Measurements from ENCODE around the gene ADNP2.

Gene ADNP2

GRCh38 chr18:80168982-80169381, 59.9 kb downstream of the ADNP2 start:
- Histone ChIP-seq H3K36me3 (ENCODE audit: insufficient read depth, low read length) (no peaks in the 10 kb centered on the region), H4K20me1 (ENCODE audit: insufficient read depth, low read length) (no peaks in the 10 kb centered on the region), H3F3A (ENCODE audit: insufficient read depth, low read length) (no peaks in the 10 kb centered on the region), H2AFZ (ENCODE audit: low read length) (no peak overlapping the region), H3K79me2 (ENCODE audit: insufficient read depth, low read length) (no peaks in the 10 kb centered on the region), H3K27me3 (ENCODE audit: insufficient read depth, low read length) (no peaks in the 10 kb centered on the region; the same call in 1 of the 2 replicates), H3K27ac (ENCODE audit: low read depth, low read length, poor library complexity, severe bottlenecking) (no peak overlapping the region), H3K4me3 (ENCODE audit: low read depth, low read length, poor library complexity, severe bottlenecking) (no peak overlapping the region), H3K4me2 (ENCODE audit: low read length) (no peak overlapping the region), H3K9me3 (ENCODE audit: low read length) (no peaks in the 10 kb centered on the region), H3K9ac (ENCODE audit: low read length) (no peak overlapping the region), H3K4me1 (ENCODE audit: insufficient read depth, low read length, severe bottlenecking) (no peaks in the 10 kb centered on the region), H3K9me2 (ENCODE audit: low read depth, low read length) (no peaks in the 10 kb centered on the region)
- no peak for TF ChIP-seq CTCF (IDR thresholded peaks at IDR 0.05; ENCODE audit: low read length)
- no peak for TF ChIP-seq EZH2 (IDR thresholded peaks at IDR 0.05; ENCODE audit: borderline replicate concordance, low read length)

DNA sequence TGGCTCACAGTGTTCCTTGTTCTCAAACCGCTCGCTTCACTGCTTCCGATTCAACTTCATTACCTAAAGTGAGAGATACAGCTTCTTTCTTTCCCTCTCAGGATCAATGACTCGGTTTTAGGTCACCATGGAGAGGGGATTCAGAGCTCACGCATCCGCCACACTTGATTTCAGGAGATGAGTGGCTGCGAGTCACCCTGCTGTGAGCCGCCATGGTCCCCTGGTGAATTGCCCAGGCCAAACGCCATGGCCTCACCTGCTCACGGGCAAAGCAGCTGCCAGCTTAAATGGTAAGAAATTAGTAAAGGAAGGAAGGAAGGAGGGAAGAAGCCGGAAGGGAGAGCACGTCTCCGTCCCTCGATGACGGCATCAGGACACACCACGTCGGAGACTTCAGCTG, 60.5 kb downstream of the ADNP2 start:
- Histone ChIP-seq H3K36me3 (ENCODE audit: insufficient read depth, low read length) (no peaks in the 10 kb centered on the region), H3K9me2 (ENCODE audit: low read depth, low read length) (no peaks in the 10 kb centered on the region), H3K9ac (ENCODE audit: low read length) (no peak overlapping the region), H4K20me1 (ENCODE audit: insufficient read depth, low read length) (no peaks in the 10 kb centered on the region), H3K27me3 (ENCODE audit: insufficient read depth, low read length) (no peaks in the 10 kb centered on the region; the same call in 1 of the 2 replicates), H3K9me3 (ENCODE audit: low read length) (no peaks in the 10 kb centered on the region), H2AFZ (ENCODE audit: low read length) (no peak overlapping the region), H3K79me2 (ENCODE audit: insufficient read depth, low read length) (no peaks in the 10 kb centered on the region), H3K27ac (ENCODE audit: low read depth, low read length, poor library complexity, severe bottlenecking) (no peak overlapping the region), H3K4me1 (ENCODE audit: insufficient read depth, low read length, severe bottlenecking) (no peaks in the 10 kb centered on the region), H3K4me2 (ENCODE audit: low read length) (no peak overlapping the region), H3K4me3 (ENCODE audit: low read depth, low read length, poor library complexity, severe bottlenecking) (no peak overlapping the region), H3F3A (ENCODE audit: insufficient read depth, low read length) (no peaks in the 10 kb centered on the region)
- no peak for TF ChIP-seq EZH2 (IDR thresholded peaks at IDR 0.05; ENCODE audit: borderline replicate concordance, low read length)
- TF ChIP-seq CTCF (IDR thresholded peaks at IDR 0.05; ENCODE audit: low read length), result no peak

DNA sequence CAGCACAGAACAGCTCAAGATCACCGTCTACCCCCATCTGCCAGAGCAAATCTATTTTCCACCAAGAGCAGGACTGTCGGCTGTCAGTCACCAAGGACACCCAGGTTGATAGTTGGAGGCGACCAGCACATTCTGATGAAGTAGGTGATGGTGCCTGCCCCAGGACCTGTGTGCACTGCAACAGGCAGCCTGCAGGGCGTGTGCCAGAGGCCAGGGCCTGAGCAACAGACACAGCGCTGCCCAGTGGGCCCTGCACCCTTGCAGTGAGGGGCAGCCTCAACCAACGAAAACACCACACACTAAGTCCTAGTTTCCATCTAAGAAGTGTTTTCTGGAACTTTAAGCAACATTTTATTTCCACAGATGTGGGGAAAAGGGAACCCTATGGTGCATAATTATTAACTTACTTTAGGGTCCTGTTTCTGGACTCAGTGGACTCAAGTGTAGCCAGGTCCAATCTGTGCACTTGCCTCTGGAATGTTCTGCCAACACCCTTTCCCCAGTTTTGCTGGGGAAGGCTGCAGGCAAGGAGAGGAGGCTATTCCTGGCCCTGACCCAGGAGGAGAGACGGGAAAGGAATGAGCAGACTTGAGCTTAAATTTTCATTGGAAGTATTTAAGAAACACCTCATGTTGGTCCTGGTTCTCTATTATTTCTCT, 61.5 kb downstream of the ADNP2 start:
- no peak for TF ChIP-seq EZH2 (IDR thresholded peaks at IDR 0.05; ENCODE audit: borderline replicate concordance, low read length)
- TF ChIP-seq CTCF (IDR thresholded peaks at IDR 0.05; ENCODE audit: low read length), result no peak
- no peak overlapping the region for H3K4me3 ChIP-seq (ENCODE audit: low read depth, low read length, poor library complexity, severe bottlenecking)
- H3K36me3 ChIP-seq (ENCODE audit: insufficient read depth, low read length), result no peaks in the 10 kb centered on the region
- no peaks in the 10 kb centered on the region for H3K4me1 ChIP-seq (ENCODE audit: insufficient read depth, low read length, severe bottlenecking)
- H4K20me1 ChIP-seq (ENCODE audit: insufficient read depth, low read length), result no peaks in the 10 kb centered on the region
- no peaks in the 10 kb centered on the region for H3K79me2 ChIP-seq (ENCODE audit: insufficient read depth, low read length)
- H3K9ac ChIP-seq (ENCODE audit: low read length), result no peak overlapping the region
- H3K9me3 ChIP-seq (ENCODE audit: low read length), result no peaks in the 10 kb centered on the region
- H2AFZ ChIP-seq (ENCODE audit: low read length), result no peak overlapping the region
- peaks cover 3% of the 10 kb centered on the region; the same call in 1 of the 2 replicates for H3K27me3 ChIP-seq (ENCODE audit: insufficient read depth, low read length)
- no peaks in the 10 kb centered on the region for H3K9me2 ChIP-seq (ENCODE audit: low read depth, low read length)
- H3K4me2 ChIP-seq (ENCODE audit: low read length), result no peak overlapping the region
- H3K27ac ChIP-seq (ENCODE audit: low read depth, low read length, poor library complexity, severe bottlenecking), result no peak overlapping the region
- H3F3A ChIP-seq (ENCODE audit: insufficient read depth, low read length), result no peaks in the 10 kb centered on the region
